Measurements from ENCODE around the gene ADRM1.

- TF ChIP-seq, protein P1, sequence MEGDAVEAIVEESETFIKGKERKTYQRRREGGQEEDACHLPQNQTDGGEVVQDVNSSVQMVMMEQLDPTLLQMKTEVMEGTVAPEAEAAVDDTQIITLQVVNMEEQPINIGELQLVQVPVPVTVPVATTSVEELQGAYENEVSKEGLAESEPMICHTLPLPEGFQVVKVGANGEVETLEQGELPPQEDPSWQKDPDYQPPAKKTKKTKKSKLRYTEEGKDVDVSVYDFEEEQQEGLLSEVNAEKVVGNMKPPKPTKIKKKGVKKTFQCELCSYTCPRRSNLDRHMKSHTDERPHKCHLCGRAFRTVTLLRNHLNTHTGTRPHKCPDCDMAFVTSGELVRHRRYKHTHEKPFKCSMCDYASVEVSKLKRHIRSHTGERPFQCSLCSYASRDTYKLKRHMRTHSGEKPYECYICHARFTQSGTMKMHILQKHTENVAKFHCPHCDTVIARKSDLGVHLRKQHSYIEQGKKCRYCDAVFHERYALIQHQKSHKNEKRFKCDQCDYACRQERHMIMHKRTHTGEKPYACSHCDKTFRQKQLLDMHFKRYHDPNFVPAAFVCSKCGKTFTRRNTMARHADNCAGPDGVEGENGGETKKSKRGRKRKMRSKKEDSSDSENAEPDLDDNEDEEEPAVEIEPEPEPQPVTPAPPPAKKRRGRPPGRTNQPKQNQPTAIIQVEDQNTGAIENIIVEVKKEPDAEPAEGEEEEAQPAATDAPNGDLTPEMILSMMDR (IDR thresholded peaks at IDR 0.05; ENCODE audit: low read depth, low read length), result no peak
- no peak for TF ChIP-seq EZH2phosphoT487 (IDR thresholded peaks at IDR 0.05; ENCODE audit: low read depth)
These were observed 33.4 kb upstream of the ADRM1 start for GRCh38 chr20:62269378-62269777.

Measured in OCI-LY3 (cell line).